ENCODE measurements around the gene EQTN. TPM values are rescaled to one million over a fixed set of nuclear protein-coding genes. Genes with fewer than 3 reads are reported as not detected.

EQTN gene
- total and polyA plus RNA-seq, 2 of the 13 experiments (the other 11 are each of a cell fraction or from before 2014, with no cell fraction given) = not detected

GRCh38 chr9:27311184-27311583 lies 14.2 kb upstream of the EQTN start:
- WGBS (ENCODE audit: low lambda C conversion rate) = 0% methylated on average over 2 of the region's 2 CpGs
- Histone ChIP-seq H2AFZ (ENCODE audit: low read length) (no peak overlapping the region), H3K4me3 (replicated peaks in 1 of 3; ENCODE audit: insufficient read depth in 1 of 3, low read depth in 2 of 3, low read length in 3 of 3) (no peak overlapping the region), H3K27ac (ENCODE audit: extremely low read length, insufficient read depth, low read length) (no peak overlapping the region), H3K36me3 (replicated peaks in 1 of 2; ENCODE audit: control insufficient read depth in 1 of 2, insufficient read depth in 2 of 2, low read length in 2 of 2) (no peaks in the 10 kb centered on the region), H3K79me2 (ENCODE audit: insufficient read depth, low read length) (no peaks in the 10 kb centered on the region), H4K20me1 (ENCODE audit: insufficient read depth, low read length) (no peaks in the 10 kb centered on the region), H3K27me3 (ENCODE audit: control insufficient read depth in 1 of 2, insufficient read depth in 2 of 2, low read length in 2 of 2) (peaks cover 0 to 10% of the 10 kb centered on the region in 2 experiments; a peak in 1 of 5 replicates), H3K9ac (ENCODE audit: insufficient read depth, low read depth, low read length) (no peak overlapping the region), H3K9me3 (ENCODE audit: low read length) (no peaks in the 10 kb centered on the region), H3K4me1 (ENCODE audit: insufficient read depth, low read length) (no peaks in the 10 kb centered on the region), H3K4me2 (ENCODE audit: low read depth, low read length) (no peak overlapping the region)
- FAIRE-seq (no peak), DNase-seq (ENCODE audit: low spot score) (no peak), ATAC-seq (no peak)
- no peak for TF ChIP-seq ZNF660 (CRISPR knock-in tag; IDR thresholded peaks at IDR 0.05; ENCODE audit: borderline replicate concordance, low read depth)
- no peak for TF ChIP-seq SAP130 (CRISPR knock-in tag; IDR thresholded peaks at IDR 0.05; ENCODE audit: low read depth)
- TF ChIP-seq TRIM24 (CRISPR knock-in tag; IDR thresholded peaks at IDR 0.05) = no peak
- no peak for TF ChIP-seq ZNF431 (CRISPR knock-in tag; IDR thresholded peaks at IDR 0.05; ENCODE audit: borderline replicate concordance, low read depth)
- no peak for TF ChIP-seq ARID3A (IDR thresholded peaks at IDR 0.05; ENCODE audit: low read depth, low read length)
- no peak for TF ChIP-seq TRIM22 (IDR thresholded peaks at IDR 0.05)
- no peak for TF ChIP-seq ZNF782 (CRISPR knock-in tag; IDR thresholded peaks at IDR 0.05; ENCODE audit: borderline replicate concordance)
- TF ChIP-seq ATF1 (CRISPR knock-in tag; IDR thresholded peaks at IDR 0.05) = no peak
- intact Hi-C loops (cut with micrococcal nuclease; ENCODE audit: unreplicated experiment) = no loop called here
- BruUV-seq (replicated peaks) = no TSS peak
- CTCF ChIA-PET (ENCODE audit: low intra/inter-chr PET ratio, low total read pairs) = no interaction called here
- in situ Hi-C loops (cut with HindIII; ENCODE audit: extremely low pct_ligation_motif_present, low pct_unique_long_range_greater_than_20kb) = no loop called here
- POLR2A ChIA-PET = no interaction called here

Data from HepG2 (cell line).